HTERT RPE-1 (cell line): ENCODE measurements around the gene TMEM53.
"Not testable (repeated sequence)": the region's sequence is repeated elsewhere in the genome, so short reads cannot be mapped to it uniquely, and the experiment has no call there.

ENCODE experiments used
- in situ Hi-C: fragments of 300-500 bp; cut with MboI; formaldehyde crosslinking; loops from 4 replicates; pipeline ENCODE4 v1.14.3; 2020; ENCODE audit warnings: low sequenced_read_pairs

TMEM53 gene

GRCh38 chr1:44673675-44674112 lies 587 bp downstream of the TMEM53 start:
- in situ Hi-C loops: no loop called here

GRCh38 chr1:44672961-44673674 lies 1.2 kb downstream of the TMEM53 start:
- in situ Hi-C loops: no loop called here

- in situ Hi-C loops: no loop called here
These were observed 1.9 kb downstream of the TMEM53 start for GRCh38 chr1:44672254-44672955.

- in situ Hi-C loops: no loop called here
These were observed 3.3 kb downstream of the TMEM53 start for GRCh38 chr1:44670751-44671640.

- in situ Hi-C loops: not testable (repeated sequence)
These were observed 7.6 kb downstream of the TMEM53 start for GRCh38 chr1:44666719-44667118.

GRCh38 chr1:44664730-44665370 lies 9.4 kb downstream of the TMEM53 start:
- in situ Hi-C loops: no loop called here

- in situ Hi-C loops: no loop called here
These were observed 10.9 kb downstream of the TMEM53 start for GRCh38 chr1:44663417-44663816.

- in situ Hi-C loops: no loop called here
These were observed 11.6 kb downstream of the TMEM53 start for GRCh38 chr1:44662683-44663030.

- in situ Hi-C loops: no loop called here
These were observed 12.2 kb downstream of the TMEM53 start for GRCh38 chr1:44661781-44662682.

- in situ Hi-C loops: no loop called here
These were observed 14.1 kb downstream of the TMEM53 start for GRCh38 chr1:44660176-44660575.

- in situ Hi-C loops: no loop called here
These were observed 14.7 kb downstream of the TMEM53 start for GRCh38 chr1:44659566-44659965.

GRCh38 chr1:44655609-44656008 lies 18.7 kb downstream of the TMEM53 start:
- in situ Hi-C loops: no loop called here

- in situ Hi-C loops: no loop called here
These were observed 19.6 kb downstream of the TMEM53 start for GRCh38 chr1:44654621-44655187.

- in situ Hi-C loops: no loop called here
These were observed 20.9 kb downstream of the TMEM53 start for GRCh38 chr1:44653107-44653964.

GRCh38 chr1:44652445-44653106 lies 21.7 kb downstream of the TMEM53 start:
- in situ Hi-C loops: no loop called here

GRCh38 chr1:44651069-44651468 lies 23.2 kb downstream of the TMEM53 start:
- in situ Hi-C loops: no loop called here

- in situ Hi-C loops: no loop called here
These were observed 24.0 kb downstream of the TMEM53 start for GRCh38 chr1:44650159-44650831.

- in situ Hi-C loops: no loop called here
These were observed 24.5 kb downstream of the TMEM53 start for GRCh38 chr1:44649788-44650158.
